Neural cell (in vitro differentiated cells): Measurements from ENCODE around the gene POLR1E.

Experiments
- EP300 ChIP-seq: fragments of 450-650 bp; conservative IDR thresholded peaks from 2 replicates; pipeline ENCODE4 v1.6.1; 2014; ENCODE audit warnings: antibody characterized with exemption, mild to moderate bottlenecking, moderate library complexity; ENCODE audit not compliant: poor library complexity, severe bottlenecking
- EZH2 ChIP-seq: fragments of 200-600, 300-800 bp; shearing (Covaris generic), sonication (generic); IDR thresholded peaks from 2 replicates; pipeline ENCODE4 v1.6.1; 2014; ENCODE audit warnings: antibody characterized with exemption, low read length, borderline replicate concordance, mild to moderate bottlenecking; ENCODE audit not compliant: insufficient read depth, poor library complexity, severe bottlenecking
- MXI1 ChIP-seq: fragments of 450-650 bp; conservative IDR thresholded peaks from 2 replicates; pipeline ENCODE4 v1.6.1; 2014; ENCODE audit warnings: antibody characterized with exemption, mild to moderate bottlenecking; ENCODE audit not compliant: poor library complexity, severe bottlenecking
- POLR2AphosphoS5 ChIP-seq: IDR thresholded peaks from 2 replicates; pipeline ENCODE4 v1.6.1; 2012
- RAD21 ChIP-seq: fragments of 450-650 bp; conservative IDR thresholded peaks from 2 replicates; pipeline ENCODE4 v1.6.1; 2014; ENCODE audit warnings: antibody characterized with exemption, mild to moderate bottlenecking, moderate library complexity
- SMC3 ChIP-seq: fragments of 450-650 bp; conservative IDR thresholded peaks from 2 replicates; pipeline ENCODE4 v1.6.1; 2014; ENCODE audit warnings: antibody characterized with exemption, mild to moderate bottlenecking, moderate library complexity; ENCODE audit not compliant: poor library complexity
- TAF1 ChIP-seq: IDR thresholded peaks from 2 replicates; pipeline ENCODE4 v1.6.1; 2012; ENCODE audit warnings: low read depth
- TF ChIP-seq, protein P1 (sequence below): fragments of 450-650 bp; IDR thresholded peaks from 2 replicates; pipeline ENCODE4 v1.5.1; 2014; ENCODE audit warnings: antibody characterized with exemption, mild to moderate bottlenecking, moderate library complexity; ENCODE audit not compliant: poor library complexity, severe bottlenecking
- TF ChIP-seq, protein P2 (sequence below): IDR thresholded peaks from 2 replicates; pipeline ENCODE4 v1.6.1; 2012; ENCODE audit warnings: borderline replicate concordance

DNA sequence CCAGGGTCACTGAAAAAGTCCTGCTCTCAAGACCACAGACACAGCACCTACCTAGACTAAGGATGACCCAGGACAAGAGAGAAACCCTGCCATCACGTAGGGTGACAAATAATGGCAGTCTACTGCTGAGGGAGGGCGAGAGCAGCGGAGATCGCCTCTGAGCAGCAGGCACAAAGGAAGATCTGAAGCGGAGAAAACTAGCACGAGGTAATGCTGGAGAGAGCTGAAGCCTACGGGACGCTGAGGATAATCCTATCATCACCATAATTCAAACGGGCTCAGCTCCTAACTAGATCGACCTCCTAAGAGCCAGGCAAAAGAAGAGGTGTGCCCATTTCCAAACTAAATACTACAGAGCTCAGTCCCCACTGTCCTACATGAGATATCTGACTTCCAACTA lies 49.2 kb downstream of the POLR1E start:
- TF ChIP-seq, protein P1, sequence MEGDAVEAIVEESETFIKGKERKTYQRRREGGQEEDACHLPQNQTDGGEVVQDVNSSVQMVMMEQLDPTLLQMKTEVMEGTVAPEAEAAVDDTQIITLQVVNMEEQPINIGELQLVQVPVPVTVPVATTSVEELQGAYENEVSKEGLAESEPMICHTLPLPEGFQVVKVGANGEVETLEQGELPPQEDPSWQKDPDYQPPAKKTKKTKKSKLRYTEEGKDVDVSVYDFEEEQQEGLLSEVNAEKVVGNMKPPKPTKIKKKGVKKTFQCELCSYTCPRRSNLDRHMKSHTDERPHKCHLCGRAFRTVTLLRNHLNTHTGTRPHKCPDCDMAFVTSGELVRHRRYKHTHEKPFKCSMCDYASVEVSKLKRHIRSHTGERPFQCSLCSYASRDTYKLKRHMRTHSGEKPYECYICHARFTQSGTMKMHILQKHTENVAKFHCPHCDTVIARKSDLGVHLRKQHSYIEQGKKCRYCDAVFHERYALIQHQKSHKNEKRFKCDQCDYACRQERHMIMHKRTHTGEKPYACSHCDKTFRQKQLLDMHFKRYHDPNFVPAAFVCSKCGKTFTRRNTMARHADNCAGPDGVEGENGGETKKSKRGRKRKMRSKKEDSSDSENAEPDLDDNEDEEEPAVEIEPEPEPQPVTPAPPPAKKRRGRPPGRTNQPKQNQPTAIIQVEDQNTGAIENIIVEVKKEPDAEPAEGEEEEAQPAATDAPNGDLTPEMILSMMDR, result no peak
- TF ChIP-seq, protein P2, sequence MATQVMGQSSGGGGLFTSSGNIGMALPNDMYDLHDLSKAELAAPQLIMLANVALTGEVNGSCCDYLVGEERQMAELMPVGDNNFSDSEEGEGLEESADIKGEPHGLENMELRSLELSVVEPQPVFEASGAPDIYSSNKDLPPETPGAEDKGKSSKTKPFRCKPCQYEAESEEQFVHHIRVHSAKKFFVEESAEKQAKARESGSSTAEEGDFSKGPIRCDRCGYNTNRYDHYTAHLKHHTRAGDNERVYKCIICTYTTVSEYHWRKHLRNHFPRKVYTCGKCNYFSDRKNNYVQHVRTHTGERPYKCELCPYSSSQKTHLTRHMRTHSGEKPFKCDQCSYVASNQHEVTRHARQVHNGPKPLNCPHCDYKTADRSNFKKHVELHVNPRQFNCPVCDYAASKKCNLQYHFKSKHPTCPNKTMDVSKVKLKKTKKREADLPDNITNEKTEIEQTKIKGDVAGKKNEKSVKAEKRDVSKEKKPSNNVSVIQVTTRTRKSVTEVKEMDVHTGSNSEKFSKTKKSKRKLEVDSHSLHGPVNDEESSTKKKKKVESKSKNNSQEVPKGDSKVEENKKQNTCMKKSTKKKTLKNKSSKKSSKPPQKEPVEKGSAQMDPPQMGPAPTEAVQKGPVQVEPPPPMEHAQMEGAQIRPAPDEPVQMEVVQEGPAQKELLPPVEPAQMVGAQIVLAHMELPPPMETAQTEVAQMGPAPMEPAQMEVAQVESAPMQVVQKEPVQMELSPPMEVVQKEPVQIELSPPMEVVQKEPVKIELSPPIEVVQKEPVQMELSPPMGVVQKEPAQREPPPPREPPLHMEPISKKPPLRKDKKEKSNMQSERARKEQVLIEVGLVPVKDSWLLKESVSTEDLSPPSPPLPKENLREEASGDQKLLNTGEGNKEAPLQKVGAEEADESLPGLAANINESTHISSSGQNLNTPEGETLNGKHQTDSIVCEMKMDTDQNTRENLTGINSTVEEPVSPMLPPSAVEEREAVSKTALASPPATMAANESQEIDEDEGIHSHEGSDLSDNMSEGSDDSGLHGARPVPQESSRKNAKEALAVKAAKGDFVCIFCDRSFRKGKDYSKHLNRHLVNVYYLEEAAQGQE, result no peak
- TF ChIP-seq RAD21 (no peak), SMC3 (no peak), MXI1 (no peak), EZH2 (no peak), TAF1 (no peak), EP300 (no peak), POLR2AphosphoS5 (no peak)
